Measurements from ENCODE around the gene LRSAM1. TPM values are rescaled to one million over a fixed set of nuclear protein-coding genes. Genes with fewer than 3 reads are reported as not detected.
A peak's percentile ranks its signal among the peaks of the same experiment; 100 is the strongest.

The LRSAM1 gene
- total and polyA plus RNA-seq, 2 donors from 2014 or later: 15.8 to 24.6 TPM

DNA sequence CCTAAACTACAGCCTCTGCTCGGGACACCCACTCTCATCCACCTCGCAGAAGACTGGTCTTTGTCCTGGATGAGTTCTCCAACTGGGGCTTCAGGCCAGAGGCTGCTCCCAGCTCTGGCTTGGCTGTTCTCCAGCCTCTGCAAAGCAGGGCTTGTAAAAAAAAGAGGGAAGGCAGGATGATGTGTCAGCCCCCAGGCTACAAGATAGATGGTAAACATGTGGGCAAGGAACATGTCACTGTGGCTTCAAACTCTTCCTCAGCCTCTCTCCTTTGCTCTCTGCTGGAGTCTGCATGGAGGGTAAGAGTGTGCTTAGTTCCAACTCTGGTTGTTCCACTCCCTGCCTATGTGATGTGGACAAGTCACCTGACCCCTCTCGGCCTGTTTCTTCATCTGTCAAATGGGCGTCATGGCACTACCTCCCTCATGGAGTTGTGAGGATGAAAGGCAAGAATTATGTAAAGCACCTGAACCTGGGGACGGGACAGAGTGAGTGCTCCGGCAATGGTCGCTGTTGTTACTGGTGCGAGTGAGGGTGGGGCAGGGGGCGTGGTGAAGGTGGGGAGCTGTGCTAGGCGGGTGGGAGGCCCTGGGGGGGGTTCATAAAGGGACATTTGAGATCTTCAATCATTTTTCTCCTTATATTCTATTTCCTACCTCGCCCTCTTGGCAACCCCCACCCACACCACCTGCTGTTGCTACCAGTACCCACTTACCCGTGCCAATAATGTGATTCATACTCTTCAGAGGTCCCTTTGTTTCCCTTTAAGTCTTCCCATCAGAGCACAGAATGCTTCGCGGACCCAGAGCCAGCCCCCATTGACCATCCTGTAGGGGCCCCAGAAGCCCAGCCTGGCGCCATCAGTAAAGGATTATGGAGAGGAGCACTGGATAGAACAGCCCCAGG, 33.9 kb upstream of the LRSAM1 start:
- H3K9me3 ChIP-seq (ENCODE audit: control insufficient read depth in 2 of 3, insufficient read depth in 1 of 3, low read length in 3 of 3): no peaks in the 10 kb centered on the region
- no peak for DNase-seq
- TF ChIP-seq, protein P1, sequence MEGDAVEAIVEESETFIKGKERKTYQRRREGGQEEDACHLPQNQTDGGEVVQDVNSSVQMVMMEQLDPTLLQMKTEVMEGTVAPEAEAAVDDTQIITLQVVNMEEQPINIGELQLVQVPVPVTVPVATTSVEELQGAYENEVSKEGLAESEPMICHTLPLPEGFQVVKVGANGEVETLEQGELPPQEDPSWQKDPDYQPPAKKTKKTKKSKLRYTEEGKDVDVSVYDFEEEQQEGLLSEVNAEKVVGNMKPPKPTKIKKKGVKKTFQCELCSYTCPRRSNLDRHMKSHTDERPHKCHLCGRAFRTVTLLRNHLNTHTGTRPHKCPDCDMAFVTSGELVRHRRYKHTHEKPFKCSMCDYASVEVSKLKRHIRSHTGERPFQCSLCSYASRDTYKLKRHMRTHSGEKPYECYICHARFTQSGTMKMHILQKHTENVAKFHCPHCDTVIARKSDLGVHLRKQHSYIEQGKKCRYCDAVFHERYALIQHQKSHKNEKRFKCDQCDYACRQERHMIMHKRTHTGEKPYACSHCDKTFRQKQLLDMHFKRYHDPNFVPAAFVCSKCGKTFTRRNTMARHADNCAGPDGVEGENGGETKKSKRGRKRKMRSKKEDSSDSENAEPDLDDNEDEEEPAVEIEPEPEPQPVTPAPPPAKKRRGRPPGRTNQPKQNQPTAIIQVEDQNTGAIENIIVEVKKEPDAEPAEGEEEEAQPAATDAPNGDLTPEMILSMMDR (IDR thresholded peaks at IDR 0.05; ENCODE audit: borderline replicate concordance, extremely low read depth, insufficient read depth): no peak
- H3K4me1 ChIP-seq (ENCODE audit: control insufficient read depth in 2 of 3, insufficient read depth in 2 of 3, low read depth in 1 of 3, low read length in 3 of 3): peaks cover 0 to 4% (median 2%) of the 10 kb centered on the region in 3 donors
- intact Hi-C loops (cut with DNase I): no loop called here
- no peak overlapping the region for H3K9ac ChIP-seq (ENCODE audit: low read length in 3 of 3)
- no peak overlapping the region for H3K4me3 ChIP-seq (ENCODE audit: low read length in 3 of 3)
- no peak overlapping the region for H3K27ac ChIP-seq (ENCODE audit: low read depth in 2 of 2, low read length in 2 of 2)
- no peak for FAIRE-seq
- no peaks in the 10 kb centered on the region for H3K36me3 ChIP-seq (ENCODE audit: control insufficient read depth in 2 of 3, insufficient read depth in 3 of 3, low read length in 3 of 3)
- H3K27me3 ChIP-seq (ENCODE audit: control insufficient read depth, insufficient read depth, low read length): no peaks in the 10 kb centered on the region

DNA sequence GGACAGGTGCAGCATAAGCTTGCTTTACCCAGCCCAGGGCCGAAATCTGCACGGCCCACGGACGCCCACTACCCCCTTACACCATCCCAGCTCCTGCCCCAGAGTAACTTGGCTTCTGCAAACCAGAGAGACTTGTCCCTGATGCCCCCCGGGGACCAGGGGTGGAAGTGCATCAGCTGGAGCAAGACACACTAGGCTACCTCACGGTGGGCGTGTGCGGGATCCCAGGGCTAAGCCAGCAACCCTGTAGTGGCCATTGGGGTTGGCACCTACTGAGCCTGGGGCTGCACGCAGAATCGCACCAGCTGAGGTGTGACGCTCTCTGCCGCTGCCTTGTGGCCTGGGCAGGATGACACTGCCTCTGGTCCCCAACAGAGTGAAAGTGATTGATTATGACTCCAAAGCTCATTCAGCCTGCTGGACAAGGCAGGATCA, 33.3 kb upstream of the LRSAM1 start:
- Histone ChIP-seq H3K4me1 (ENCODE audit: control insufficient read depth in 2 of 3, insufficient read depth in 2 of 3, low read depth in 1 of 3, low read length in 3 of 3) (peaks cover 0 to 9% (median 9%) of the 10 kb centered on the region in 3 donors), H3K9ac (ENCODE audit: low read length in 3 of 3) (no peak overlapping the region)

DNA sequence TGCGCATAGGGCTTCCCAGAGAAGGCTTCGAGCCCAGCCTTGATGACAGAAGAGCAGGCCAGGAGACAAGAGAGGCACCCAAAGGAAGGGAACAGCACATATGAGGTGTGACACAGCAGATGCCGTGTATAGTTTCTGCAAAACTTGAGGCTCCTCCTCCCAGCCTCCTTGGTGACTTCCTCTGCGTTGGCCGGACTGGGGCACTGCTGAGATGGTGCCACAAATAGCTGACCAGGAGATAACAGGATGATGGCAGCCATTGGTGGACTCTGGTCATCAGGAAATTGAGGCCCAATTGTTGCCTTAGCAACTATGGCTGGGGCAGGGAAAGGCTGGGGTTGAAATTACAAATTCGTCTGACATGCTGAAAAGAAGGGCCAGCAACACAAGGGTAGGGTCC, 32.0 kb upstream of the LRSAM1 start:
- Histone ChIP-seq H3K36me3 (ENCODE audit: control insufficient read depth in 2 of 3, insufficient read depth in 3 of 3, low read length in 3 of 3) (no peaks in the 10 kb centered on the region), H3K4me3 (ENCODE audit: low read length in 3 of 3) (peak overlapping the region in 2 of 3 donors; percentile 58 to 70), H3K4me1 (ENCODE audit: control insufficient read depth in 2 of 3, insufficient read depth in 2 of 3, low read depth in 1 of 3, low read length in 3 of 3) (peaks cover 0 to 12% (median 9%) of the 10 kb centered on the region in 3 donors), H3K27ac (ENCODE audit: low read depth in 2 of 2, low read length in 2 of 2) (no peak overlapping the region), H3K9ac (ENCODE audit: low read length in 3 of 3) (no peak overlapping the region), H3K27me3 (ENCODE audit: control insufficient read depth, insufficient read depth, low read length) (no peaks in the 10 kb centered on the region), H3K9me3 (ENCODE audit: control insufficient read depth in 2 of 3, insufficient read depth in 1 of 3, low read length in 3 of 3) (no peaks in the 10 kb centered on the region)
- FAIRE-seq (no peak), DNase-seq (no peak)
- intact Hi-C loops (cut with DNase I): no loop called here
- TF ChIP-seq, protein P1 (IDR thresholded peaks at IDR 0.05; ENCODE audit: borderline replicate concordance, extremely low read depth, insufficient read depth): no peak

More for the DNA sequence above, 33.3 kb upstream of the LRSAM1 start:
- no peak overlapping the region for H3K27ac ChIP-seq (ENCODE audit: low read depth in 2 of 2, low read length in 2 of 2)
- H3K4me3 ChIP-seq (ENCODE audit: low read length in 3 of 3): no peak overlapping the region
- H3K27me3 ChIP-seq (ENCODE audit: control insufficient read depth, insufficient read depth, low read length): no peaks in the 10 kb centered on the region
- no peaks in the 10 kb centered on the region for H3K9me3 ChIP-seq (ENCODE audit: control insufficient read depth in 2 of 3, insufficient read depth in 1 of 3, low read length in 3 of 3)
- no peaks in the 10 kb centered on the region for H3K36me3 ChIP-seq (ENCODE audit: control insufficient read depth in 2 of 3, insufficient read depth in 3 of 3, low read length in 3 of 3)
- TF ChIP-seq, protein P1 (IDR thresholded peaks at IDR 0.05; ENCODE audit: borderline replicate concordance, extremely low read depth, insufficient read depth): no peak
- FAIRE-seq: no peak
- no peak for DNase-seq
- intact Hi-C loops (cut with DNase I): no loop called here

Data from kidney (tissue), 14 donors.